GM18505 (cell line): ENCODE measurements around the gene LCN15.

Experiments
- ATAC-seq: cut with Tn5 transposase; IDR thresholded peaks from one replicate; pipeline ENCODE4 v1.9.1; 2021; ENCODE audit not compliant: unreplicated experiment
- POLR2A ChIP-seq: IDR thresholded peaks from 4 replicates; pipeline ENCODE4 v1.6.1; 2011; ENCODE audit warnings: borderline replicate concordance; ENCODE audit not compliant: insufficient read depth, insufficient read length; ENCODE audit errors: extremely low read depth

Gene LCN15

DNA sequence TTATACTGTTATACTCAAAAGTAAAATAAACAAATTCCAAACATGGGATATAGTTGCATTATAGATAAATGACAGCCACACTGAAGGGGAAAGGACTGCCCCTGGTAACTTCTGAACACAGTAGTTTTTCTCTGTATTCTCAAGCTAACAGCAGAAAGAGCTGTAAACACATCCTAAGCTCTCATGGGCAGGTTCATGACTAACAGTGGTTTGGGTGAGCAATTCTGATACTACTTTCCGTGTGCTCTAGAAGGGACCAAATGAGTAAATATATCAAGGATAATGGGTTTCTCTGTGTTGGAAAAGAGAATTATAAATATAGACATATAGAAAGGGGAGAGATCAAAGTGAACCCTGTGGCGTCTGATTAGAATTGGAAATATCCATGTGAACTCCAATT, 13.8 kb downstream of the LCN15 start:
- ATAC-seq: no peak
- TF ChIP-seq POLR2A: no peak

GRCh38 chr9:136748666-136749611, 15.4 kb downstream of the LCN15 start:
- no peak for ATAC-seq
- TF ChIP-seq POLR2A: no peak

DNA sequence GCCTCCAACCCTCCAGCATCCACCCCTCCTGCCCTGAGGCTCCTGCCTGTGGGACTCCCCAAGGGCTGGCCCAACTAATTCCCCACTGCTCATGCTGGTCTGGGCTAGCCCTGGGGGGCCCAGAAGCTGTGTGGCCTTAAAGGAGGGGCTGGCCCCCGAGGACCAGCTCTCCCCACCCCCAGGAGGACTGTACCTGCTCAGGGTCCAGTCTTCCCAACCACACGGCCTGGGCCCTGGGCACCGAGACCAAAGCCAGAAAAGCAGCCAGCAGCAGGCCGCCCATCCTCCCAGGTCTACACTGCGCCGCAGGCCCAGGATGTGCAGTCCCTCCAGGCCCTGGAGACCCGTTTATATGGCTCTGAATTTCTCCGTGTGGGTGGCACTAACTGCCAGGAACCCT, 16.1 kb downstream of the LCN15 start, which contains the start of gene LCN6:
TSS of gene LCN6 (minus strand) at position 325 of the 400 bp plus-strand sequence. CDS start at position 283, 42 bp downstream.
- ATAC-seq: no peak
- no peak for TF ChIP-seq POLR2A

DNA sequence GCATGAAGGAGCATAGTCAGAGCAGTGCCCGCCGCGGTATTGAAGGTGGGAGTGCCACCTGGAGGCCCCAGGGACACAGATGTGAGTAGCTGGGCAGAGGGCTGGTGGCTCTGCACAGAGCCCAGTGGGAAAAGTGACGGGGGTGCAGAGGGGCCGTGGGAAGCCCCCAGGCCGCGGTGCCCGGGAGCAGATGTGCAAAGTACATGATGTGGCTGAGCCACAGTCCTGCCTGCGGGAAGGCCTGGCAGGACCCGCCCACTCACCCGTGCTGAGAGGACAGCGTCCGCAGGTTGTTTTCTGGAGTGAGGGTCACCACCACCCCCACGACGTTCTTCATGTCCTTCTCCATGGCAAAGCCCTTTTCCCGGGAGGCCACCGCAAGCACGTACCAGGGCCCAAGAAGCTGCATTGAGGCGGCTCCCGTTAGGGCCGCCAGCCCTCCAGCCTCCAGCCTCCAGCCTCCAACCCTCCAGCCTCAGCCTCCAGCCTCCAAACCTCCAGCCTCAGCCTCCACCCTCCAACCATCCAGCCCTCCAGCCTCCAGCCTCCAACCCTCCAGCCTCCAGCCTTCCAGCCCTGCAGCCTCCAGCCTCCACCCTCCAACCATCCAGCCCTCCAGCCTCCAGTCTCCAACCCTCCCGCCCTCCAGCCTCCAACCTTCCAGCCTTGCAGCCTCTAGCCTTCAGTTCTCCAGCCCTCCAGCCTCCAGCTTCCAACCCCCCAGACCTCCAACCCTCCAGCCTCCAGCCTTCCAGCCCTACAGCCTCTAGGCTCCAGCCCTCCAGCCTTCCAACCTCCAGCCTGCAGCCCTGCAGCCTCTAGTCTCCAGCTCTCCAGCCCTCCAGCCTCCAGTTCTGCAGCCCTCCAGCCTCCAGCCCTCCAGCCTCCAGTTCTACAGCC, 16.9 kb downstream of the LCN15 start:
- TF ChIP-seq POLR2A: no peak

DNA sequence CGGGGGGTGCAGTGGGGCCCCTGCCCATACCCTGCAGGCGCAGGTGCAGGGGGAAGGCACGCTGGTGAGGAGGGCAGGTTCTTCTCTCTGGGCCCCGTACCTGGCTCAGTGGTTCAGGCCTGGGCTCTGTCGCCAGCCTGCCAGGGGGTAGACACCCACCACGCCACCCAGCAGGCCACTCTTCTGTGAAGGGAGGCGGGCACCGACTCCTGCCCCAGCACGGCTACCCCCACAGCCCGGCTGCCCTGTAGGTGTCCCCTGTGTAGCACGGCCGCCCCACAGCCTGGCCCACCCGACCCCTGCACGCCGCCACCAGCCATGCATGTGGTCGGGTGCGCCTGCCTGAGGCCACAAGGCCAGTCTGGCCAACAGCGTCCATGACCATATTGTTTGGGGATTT, 17.7 kb downstream of the LCN15 start:
- ATAC-seq: no peak

More for the DNA sequence above, 16.9 kb downstream of the LCN15 start:
- no peak for ATAC-seq

GRCh38 chr9:136746155-136746490, 18.2 kb downstream of the LCN15 start:
- no peak for TF ChIP-seq POLR2A
- no peak for ATAC-seq

More for the DNA sequence above, 17.7 kb downstream of the LCN15 start:
- TF ChIP-seq POLR2A: no peak

GRCh38 chr9:136745389-136746154, 18.7 kb downstream of the LCN15 start:
- TF ChIP-seq POLR2A: no peak

GRCh38 chr9:136744773-136745172, 19.5 kb downstream of the LCN15 start:
- TF ChIP-seq POLR2A: no peak
- ATAC-seq: no peak

More at GRCh38 chr9:136745389-136746154, 18.7 kb downstream of the LCN15 start:
- ATAC-seq: no peak

DNA sequence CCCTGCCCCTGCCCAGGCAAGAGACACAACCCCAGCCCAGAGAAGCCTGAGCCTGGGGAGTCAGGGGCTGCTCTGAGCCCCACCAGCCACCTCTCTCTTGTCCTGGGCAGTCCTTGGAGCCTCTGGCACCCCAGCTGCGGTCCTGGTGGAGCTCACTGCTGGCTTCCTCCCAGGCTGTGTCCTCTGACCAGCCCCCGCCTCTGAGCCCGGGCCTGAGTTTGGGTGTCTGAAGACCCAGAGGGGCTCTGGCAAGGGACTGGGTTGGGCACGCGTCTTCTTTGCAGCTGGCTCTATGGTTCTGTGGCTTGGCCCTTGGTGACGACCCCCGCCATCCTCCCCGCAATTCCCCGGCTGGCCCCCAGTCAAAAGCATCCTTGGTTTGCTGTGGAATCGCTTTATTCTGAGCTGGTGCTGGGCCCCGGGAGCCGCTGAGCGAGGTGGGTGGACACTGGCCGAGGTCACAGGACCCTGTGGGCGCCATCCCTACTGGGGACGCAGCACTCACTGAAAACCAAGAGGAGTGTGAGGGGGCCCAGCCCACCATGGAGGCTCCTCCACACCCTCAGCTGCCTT, 20.6 kb downstream of the LCN15 start:
- TF ChIP-seq POLR2A: no peak
- no peak for ATAC-seq

- TF ChIP-seq POLR2A: no peak
- no peak for ATAC-seq
Observed at GRCh38 chr9:136742591-136743391, 21.5 kb downstream of the LCN15 start, which contains the start of gene LCN10. TSS of gene LCN10 (minus strand) at chr9:136742940. CDS start at chr9:136742903, 37 bp downstream.

GRCh38 chr9:136741883-136742571, 22.3 kb downstream of the LCN15 start:
- no peak for ATAC-seq
- no peak for TF ChIP-seq POLR2A
